Suprapubic skin (tissue), 4 donors: ENCODE results near the gene GDPD3.

Source experiments
- CTCF ChIP-seq, 2 donors: fragments of 200-600 bp in 1 of 2; fragments of 450-650 bp in 1 of 2; sonication (generic) in 1 of 2; IDR thresholded peaks; one replicate each; pipeline ENCODE4 v1.5.1; 2016 to 2019; ENCODE audit warnings: antibody characterized with exemption in 2 of 2, mild to moderate bottlenecking in 1 of 2, moderate library complexity in 1 of 2
- EP300 ChIP-seq: sonication (generic); formaldehyde crosslinking; IDR thresholded peaks from one replicate; pipeline ENCODE4 v1.6.1; 2017; ENCODE audit warnings: antibody characterized with exemption
- POLR2A ChIP-seq, 2 donors: fragments of 450-650 bp; IDR thresholded peaks; one replicate each; pipeline ENCODE4 v1.6.1; 2017; ENCODE audit warnings: antibody characterized with exemption in 2 of 2, mild to moderate bottlenecking in 2 of 2, moderate library complexity in 2 of 2
- POLR2AphosphoS5 ChIP-seq, 3 donors: sonication (generic); formaldehyde crosslinking; IDR thresholded peaks; one replicate each; pipeline ENCODE4 v1.6.1; 2017; ENCODE audit warnings: antibody characterized with exemption in 3 of 3

GRCh38 chr16:30122604-30123160, 9.3 kb upstream of the GDPD3 start:
- TF ChIP-seq POLR2A (IDR thresholded peaks at IDR 0.05) (no peak), CTCF (IDR thresholded peaks at IDR 0.05) (no peak), POLR2AphosphoS5 (IDR thresholded peaks at IDR 0.05) (no peak), EP300 (no peak)
